ENCODE results near the gene DDC. TPM values are rescaled to one million over a fixed set of nuclear protein-coding genes. Genes with fewer than 3 reads are reported as not detected.

The DDC gene, protein sequence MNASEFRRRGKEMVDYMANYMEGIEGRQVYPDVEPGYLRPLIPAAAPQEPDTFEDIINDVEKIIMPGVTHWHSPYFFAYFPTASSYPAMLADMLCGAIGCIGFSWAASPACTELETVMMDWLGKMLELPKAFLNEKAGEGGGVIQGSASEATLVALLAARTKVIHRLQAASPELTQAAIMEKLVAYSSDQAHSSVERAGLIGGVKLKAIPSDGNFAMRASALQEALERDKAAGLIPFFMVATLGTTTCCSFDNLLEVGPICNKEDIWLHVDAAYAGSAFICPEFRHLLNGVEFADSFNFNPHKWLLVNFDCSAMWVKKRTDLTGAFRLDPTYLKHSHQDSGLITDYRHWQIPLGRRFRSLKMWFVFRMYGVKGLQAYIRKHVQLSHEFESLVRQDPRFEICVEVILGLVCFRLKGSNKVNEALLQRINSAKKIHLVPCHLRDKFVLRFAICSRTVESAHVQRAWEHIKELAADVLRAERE
- not detected in 2 replicates for total RNA-seq (2014; rRNA removed; shearing (Covaris generic))

DNA sequence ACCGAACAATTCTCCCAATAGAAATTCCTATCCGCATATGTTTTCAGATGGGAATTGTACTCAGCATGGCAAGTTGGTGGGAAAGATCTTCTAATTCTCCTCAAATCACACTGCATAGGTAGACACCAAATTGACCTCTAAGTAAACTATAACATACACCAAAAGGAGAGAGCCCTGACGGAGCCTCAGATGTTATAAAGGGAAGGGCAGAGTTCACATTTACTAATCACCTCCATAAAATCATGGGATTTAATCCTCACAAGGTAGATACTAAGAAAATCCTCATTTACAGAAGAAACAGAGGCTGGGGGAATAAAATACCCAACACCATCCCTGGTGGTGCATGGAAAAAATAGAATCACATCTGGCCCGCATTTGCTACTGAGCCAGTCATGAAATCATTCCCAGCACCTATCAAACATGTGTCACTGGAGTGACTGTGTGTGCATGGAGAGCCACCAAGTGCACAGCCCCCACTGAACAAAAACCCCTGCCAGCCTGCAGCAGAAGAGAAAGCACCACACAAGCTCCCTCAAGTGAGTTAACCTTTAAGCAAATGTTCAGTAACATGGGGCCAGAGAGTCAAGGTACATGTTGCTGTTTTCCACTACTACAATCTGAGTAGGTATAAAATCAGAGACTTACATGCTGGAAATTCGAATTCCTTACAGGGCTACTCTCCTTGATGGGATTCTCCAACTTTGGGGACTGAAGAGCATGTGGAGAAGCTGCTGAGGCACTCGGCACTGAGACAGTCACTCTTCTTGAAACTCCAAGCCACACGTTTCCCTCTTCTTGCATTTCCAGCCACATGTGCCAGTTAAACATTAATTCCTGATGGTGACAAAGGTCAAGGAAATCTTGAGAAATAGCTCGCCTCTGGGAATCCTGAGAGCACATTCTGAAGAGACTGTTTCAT is at the start of gene DDC:
Gene DDC (minus strand): TSS at position 766 of the 919 bp plus-strand sequence. CDS start 21,320 bp downstream, outside the sequence.
- no peak for DNase-seq (ENCODE audit: low read depth)

DNA sequence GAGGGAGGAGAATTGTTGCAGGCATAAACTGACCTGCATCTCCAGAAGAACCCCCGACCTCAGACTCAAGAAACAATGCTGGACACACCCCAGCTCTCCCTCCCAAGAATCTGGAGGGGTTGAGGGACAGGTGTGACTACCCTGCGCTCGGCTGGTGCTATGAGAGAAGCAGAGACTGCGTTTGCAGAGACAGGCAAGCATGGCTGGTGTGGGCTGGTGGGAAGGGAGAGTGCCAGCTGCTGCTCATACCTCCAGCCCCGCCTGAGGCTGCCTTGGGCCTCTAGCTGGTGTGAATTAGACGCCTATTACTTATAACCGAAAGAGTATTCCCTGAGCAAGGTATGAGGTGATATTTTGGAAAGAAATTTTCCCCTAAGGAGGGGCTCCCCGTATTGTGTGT is 48.3 kb upstream of the DDC start:
- no peak for DNase-seq (ENCODE audit: low read depth)

DNA sequence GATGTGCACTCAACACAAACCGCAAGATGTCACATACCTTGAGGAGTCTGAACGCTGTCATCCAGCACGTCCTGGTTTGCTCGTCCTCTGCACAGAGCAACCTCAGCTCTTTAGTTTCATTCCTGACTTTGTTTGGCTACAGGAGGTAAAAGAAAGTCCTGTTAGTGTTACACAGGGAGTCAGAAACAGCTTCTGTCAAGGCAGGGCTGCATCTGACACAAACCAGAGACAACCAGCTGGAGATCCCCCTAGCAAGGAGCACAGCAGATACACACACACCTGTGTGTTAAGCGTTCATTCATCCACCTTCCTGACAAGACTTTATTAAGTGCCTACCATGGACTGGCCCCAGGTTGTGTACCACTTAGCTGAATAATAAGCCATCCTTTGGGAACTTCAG is 47.5 kb upstream of the DDC start:
- no peak for DNase-seq (ENCODE audit: low read depth)

DNA sequence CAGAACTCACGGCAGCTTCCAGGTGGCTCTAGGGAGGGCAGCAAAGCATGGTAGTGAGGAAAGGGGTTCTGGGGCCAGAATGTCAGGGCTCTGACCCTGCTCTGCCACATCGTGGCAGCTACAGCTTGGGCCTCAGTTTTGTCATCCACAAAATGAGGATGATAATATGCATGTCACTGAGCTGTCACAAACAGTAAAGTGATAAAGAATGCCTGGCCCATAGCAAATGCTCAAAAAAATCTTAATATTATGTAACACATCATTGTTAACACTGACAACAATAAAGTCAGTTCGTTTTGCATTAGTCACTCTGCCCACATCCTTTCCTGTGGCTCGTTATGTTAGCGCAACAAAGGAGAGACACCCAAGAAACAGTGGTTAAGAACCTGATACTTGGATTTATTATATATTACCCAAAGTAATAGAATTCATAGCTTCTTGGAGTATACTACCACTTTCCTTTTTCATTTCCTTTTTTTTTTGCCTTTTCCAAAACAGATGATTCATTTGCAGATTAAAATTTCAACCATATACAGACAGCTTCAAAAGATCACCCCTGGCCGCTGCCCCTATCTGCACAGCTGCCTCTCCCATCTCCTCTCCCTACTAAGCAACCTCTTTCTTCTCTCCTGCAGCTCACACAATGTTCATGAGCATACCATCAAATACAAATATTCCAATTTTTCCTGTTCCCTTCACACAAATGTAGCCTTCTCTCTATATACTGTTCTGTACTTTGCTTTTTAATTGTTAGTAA is 45.5 kb upstream of the DDC start:
- DNase-seq (ENCODE audit: low read depth) = peak; percentile 83

DNA sequence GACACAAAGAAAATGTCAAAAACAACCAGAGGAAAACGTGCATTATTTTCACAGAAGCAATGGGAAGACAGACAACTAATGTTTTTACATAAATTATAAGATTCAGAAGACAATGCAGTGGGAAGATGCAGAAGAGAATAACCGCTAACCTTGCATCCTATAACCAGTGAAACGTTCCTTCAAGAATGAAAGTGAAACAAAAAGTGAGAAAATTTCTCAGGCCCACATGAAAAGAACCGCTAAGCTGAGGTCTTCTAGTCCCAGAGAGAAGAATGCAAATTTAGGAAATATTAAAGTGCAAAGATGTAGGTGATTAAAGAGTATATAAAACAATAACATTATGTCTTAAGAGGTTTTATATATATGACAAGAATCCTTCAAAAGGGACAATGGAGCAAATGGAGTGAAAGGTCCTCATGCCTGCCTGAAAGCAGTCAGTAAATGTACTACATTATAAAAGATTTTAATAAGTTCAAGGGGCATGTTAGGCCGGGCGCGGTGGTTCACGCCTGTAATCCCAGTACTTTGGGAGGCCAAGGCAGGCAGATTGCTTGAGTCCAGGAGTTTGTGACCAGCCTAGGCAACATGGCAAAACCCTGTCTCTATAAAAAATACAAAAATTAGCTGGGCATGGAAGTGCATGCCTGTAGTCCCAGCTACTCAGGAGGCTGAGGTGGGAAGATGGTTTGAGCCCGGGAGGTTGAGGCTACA is 43.1 kb upstream of the DDC start:
- no peak for DNase-seq (ENCODE audit: low read depth)

DNA sequence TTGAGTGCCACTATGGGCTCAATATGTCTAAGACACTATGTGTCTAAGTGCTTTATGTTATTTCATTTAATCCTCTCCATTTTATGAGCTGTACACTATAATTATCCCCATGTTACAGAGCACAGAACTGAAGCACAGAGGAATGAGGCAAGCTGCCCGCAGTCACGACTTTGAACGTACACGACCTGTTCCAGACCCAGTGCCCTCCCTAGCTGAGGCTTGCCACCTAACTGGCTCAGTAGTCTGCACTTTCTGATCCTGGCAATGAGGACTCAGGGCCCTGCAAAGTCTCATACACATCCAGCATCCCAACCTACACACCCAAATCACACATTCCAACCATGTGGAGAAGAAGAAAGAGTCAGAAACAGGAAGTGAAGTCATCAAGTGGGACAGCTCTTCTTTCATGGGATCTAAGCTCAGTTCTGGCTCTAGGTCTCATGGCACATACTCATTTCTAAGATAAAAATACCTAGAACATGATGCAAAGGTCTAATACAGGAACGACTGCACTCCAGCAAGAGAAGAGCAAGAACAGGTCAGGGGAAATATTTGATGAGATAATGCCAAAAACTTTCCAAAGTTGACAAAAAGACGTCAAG is 42.4 kb upstream of the DDC start:
- no peak for DNase-seq (ENCODE audit: low read depth)

DNA sequence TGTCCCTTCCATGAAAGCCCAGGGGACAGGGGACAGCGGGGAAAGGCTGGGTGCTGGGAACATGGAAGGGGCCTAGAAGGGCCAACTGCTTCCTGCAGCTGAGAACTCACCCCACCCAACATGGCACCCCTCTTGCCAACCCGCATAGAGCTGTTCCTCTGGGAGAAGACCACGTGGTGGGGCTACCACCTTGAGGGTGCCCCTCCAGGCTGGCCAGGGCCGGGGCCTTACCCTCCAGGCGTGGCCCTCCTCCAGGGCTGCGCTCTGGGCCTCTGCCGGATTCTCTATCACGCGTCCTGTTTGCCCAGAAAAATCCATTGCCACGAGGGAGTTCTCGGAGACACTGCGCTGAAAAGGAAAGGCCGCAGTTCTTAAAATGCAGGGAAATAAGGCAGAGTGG is 39.9 kb upstream of the DDC start:
- DNase-seq (ENCODE audit: low read depth) = no peak

DNA sequence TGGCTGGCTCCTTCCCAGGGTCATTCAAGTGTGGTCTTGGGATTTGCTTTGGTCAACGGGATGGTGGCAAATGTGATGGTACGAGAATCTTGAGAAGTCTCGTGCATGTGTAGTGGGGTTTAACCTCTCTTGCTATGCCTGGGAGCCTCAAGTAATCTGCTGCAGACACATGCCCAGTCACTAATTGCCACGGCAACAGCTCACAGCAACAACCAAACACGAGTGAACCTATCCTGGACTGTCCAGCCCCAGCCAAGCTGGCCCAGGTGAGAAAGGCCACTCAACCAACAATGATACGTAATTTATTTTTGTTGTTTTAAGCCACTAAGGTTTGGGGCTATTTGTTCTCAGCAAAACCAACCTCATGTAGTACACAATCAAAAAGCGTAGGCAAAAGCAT is 38.1 kb upstream of the DDC start:
- DNase-seq (ENCODE audit: low read depth) = no peak

DNA sequence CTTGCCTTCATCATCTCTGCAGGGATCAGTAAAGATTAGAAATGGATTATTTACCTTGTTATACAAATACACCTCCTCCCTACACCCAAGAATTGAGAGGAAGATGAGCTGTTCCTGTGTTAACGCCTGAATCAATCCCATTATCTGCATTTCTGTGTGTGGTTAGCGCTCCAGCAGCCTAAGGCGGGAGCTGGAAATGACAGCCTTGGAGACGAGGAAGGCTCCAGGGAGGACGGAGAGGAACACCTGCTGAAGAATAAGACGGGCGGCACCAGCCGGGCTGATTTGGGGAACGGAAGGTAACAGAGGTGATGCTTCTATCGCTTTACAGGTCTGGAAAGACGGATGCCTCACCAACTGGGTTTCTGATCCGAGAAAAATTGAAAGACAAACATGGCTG is 34.2 kb upstream of the DDC start:
- DNase-seq (ENCODE audit: low read depth) = no peak

DNA sequence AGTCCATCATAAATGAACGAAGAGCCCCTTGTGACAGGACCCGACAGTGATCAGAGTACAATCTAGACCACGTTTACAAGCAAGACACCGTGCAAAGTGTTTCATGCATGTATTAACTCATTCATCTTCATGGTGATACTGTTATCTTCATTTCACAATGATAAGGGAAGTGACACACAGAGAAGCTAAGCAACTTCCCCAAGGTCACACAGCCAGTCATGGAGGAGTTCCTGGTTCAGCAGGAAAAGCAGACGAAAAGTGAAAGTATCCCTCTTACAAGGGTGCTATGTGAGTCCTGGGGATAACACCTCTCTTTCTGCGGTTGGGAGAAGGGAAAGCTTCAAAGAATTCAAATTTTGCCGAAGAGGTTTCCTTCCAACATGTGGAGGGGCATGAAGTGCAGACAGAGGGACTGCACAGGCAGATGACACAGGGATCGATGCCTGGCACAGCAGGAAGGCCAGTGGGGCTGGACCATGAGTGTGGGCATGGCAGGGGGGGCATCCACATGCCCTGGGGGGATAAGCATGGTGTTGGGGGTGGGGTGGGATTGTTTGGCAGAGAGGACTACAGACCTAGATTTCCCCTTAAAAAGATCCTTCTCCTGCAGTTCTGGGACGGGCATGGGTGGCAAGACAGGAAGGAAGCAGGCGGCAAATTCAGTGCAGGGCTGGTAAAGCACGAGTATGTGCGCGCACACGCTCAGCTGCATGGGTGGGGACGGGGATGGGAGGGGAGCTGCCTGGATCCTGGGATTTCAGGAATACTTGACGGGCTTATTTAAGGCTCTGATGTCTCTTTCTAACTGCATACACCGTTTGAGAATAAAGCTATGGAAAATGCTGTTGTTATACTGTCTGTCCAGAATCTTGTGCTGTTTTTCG is 33.5 kb upstream of the DDC start:
- no peak for DNase-seq (ENCODE audit: low read depth)

DNA sequence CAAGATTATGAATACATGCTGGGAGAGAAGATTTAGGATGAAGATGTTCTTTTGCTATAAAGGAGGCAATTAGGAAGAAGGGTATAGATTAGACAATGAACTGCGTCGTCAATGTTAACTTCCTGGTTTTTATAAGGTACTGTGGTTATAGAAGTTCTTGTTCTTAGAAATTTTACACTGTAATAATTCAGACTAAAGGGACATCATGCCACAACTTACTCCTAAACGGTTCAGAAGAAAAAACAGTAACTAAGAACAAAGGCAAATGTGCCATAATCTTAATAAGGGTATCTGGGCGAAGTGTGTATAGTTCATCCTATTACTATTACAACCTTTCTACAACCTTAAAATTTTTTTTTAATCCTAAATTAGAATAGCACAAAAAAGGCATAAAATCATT is 31.3 kb upstream of the DDC start:
- DNase-seq (ENCODE audit: low read depth) = no peak

DNA sequence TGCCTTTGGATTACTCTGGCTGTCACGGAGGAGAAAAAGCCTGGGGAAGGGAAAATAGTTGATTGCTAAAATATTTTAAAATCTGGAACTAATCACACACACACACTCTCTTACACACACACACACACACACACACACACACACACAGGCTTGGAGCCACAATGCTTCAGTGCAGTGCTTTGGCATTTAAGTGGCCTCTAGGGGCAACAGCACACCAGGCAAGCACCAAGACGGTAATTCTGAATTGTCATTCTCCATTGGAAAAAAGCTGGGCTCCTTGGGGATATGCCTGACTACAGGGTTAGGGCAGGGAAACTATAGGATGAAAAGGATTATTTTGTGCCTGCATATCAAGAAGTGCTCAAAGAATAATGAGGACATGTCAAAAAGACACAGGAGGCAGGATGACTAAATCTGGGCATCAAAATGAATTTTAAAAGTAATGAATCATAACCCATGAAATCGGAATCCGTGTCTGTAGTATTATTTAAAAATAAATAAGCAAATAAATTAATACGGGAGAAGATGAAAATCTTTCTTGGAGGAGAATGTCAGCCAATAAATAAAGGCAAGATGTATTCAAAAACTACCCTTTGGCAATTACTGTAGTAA is 30.4 kb upstream of the DDC start:
- DNase-seq (ENCODE audit: low read depth) = peak; percentile 44

DNA sequence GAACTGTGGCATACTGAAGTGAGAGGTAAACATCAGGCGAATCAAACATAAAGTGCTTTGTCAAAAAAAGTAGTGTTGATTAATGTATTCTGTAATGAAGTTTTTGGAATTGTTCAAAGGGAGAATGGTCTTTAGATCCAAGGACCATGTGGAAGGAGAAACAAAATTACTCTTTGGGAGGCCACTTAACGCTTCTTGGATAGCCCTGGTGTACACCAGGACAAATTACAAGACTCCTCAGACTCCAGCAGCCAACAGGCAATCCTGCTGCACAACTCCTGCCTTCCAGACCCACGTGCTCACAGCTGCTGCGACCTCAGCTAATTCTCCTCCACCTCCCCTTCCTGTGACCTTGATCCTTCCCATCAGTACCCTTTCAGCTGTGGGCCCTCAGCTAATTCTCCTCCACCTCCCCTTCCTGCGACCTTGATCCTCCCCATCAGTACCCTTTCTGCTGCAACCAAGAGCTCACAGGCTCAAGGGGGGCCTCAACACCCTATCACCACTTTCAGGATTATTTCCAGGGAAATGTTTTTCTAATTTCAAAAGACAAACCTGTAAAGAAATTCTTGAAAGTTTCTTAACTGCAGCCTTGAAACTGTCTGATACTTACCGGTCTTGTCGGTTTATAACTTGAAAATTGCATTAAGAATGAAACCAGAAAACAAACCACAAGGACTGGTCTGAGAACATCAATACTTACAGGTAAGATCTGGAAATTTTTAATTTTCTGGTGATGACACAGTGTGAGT is 29.7 kb upstream of the DDC start:
- no peak for DNase-seq (ENCODE audit: low read depth)

DNA sequence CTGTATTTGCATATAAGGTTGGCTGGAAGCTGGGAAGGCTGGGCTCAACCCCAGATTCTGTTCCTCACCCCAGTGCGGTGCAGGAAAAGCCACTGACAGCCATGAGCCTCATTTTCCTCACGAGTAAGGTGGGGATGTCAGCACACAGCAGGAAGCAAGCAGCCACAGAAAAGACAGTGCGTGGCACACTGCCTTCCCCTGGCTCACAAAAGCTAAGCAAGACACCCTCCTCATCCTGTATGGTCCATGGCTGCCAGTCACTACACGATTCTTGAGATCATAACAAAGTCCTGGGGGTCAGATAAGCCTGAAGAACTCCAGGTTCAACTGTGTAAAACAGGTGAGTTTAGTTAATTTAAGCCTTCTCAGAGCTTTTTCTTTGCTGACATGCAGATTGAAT is 28.9 kb upstream of the DDC start:
- DNase-seq (ENCODE audit: low read depth) = no peak

DNA sequence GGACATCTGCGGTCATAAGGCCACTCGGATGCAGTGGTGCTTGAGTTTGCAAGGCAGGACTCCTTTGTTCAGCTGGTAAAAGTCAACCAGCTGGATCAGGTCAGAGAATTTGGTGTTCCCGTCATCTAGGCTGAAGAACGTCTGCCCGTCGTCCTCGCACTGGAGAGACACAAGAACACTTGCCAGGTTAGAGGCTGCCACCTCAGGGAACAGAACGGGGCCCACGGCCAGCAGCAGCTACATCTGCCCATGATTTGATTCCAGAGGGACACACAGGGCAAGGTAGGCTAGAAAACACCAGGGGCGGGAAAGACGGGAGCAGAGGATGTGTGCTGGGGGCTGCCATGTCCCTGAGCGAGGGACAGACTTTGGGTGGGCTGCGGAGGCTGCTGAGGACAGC is 27.7 kb upstream of the DDC start:
- DNase-seq (ENCODE audit: low read depth) = no peak

DNA sequence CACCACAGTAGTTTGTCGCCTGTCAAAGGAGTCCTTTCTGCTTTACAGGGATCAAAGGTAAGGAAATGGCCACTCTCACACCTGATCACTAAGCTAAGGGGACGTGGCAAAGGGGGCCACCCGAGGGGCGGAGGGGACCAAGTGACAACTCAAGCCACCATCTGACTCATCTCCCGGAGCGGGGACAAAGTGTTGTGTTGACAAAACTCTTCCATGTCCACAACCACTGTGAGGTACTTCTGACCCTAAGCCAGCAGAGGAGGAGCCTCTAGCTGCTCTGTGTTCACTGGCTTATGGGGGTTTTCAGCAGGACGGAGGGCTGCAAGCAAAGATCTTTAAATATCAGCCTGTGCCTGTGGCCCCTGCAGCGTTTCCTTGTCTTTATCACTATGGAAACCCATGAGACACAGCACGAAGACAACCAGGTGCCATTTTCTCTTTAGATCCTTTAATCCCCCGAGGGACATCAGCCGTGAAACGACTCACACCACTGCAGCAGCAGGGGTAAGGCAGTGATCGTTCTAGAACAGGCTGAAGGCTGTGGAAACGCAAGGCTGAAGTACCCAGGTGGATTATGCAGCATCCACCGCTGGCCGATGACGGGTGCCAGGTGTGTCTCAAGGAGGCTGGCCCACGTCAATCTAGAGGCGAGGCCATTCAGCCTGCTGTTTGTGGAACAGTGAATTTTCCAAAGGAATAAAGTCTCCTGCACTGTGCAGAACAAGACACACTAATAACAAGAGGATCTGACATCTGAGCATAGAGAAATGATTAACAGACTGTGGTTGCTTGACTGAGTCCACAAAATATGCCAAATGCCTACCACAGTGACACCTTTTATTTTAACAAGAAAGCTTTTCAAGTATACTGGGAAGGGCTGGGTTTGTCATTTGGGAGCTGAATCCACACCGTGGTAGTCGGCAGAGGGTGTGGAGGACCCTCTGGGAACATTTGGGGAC is 26.6 kb upstream of the DDC start:
- DNase-seq (ENCODE audit: low read depth) = no peak

DNA sequence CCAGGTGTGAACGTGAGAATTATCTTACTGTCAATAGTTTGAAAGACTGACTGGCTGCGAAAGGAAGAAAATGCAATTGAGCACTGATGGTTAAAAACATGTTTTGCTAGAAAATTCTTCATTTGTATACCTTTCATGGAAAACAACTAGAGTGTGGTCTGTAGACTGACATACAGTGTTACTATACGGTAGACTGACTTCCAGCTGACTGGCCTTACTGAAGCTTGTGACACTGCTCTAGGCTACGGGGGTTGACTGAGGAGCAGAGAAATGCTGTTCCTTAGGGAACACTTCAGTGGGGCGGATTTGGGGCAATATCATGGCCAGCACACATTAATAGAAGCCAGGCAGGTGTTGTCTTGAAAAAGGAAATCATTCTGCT is 25.9 kb upstream of the DDC start:
- no peak for DNase-seq (ENCODE audit: low read depth)

DNA sequence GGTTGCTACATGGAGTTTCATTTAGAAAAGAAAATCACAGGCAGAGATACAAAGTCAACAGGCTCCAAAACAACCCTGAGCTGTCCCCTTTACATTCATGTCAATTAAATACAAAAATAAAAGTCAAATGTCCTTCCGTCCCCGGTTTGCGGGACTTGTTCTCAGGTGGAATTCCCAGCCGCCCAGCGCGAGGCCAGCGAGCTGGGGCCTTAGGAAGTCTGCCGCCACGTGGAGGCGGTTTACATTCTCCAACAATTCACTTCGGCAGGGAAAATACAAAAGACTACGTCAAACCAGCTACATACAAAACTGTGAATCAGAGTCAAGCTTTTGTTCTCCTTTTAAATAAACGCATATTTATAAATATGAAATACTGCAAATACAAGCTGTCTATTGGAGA is 25.3 kb upstream of the DDC start:
- no peak for DNase-seq (ENCODE audit: low read depth)
